NCI-H526 (cell line): ENCODE results near the gene CRYBB2.
"Not testable (repeated sequence)": the region's sequence is repeated elsewhere in the genome, so short reads cannot be mapped to it uniquely, and the experiment has no call there.

Experiments
- DNase-seq, 2 experiments: peaks; one replicate each; lab custom pipeline; 2025; lab: John Stamatoyannopoulos, UW

Gene CRYBB2

GRCh38 chr22:25219211-25219689 lies at the start of gene CRYBB2:
Gene CRYBB2 (plus strand): TSS chr22:25219639. CDS start chr22:25221430, 1,791 bp downstream.
- no peak for DNase-seq

- DNase-seq = no peak
These were observed 48.9 kb upstream of the CRYBB2 start for GRCh38 chr22:25170426-25170980.

GRCh38 chr22:25172153-25172552 lies 47.3 kb upstream of the CRYBB2 start:
- DNase-seq = peak in 1 of 2 experiments; percentile 5

GRCh38 chr22:25174156-25174887 lies 45.1 kb upstream of the CRYBB2 start:
- no peak for DNase-seq

GRCh38 chr22:25174888-25175411 lies 44.5 kb upstream of the CRYBB2 start:
- DNase-seq = no peak

GRCh38 chr22:25176175-25176574 lies 43.3 kb upstream of the CRYBB2 start:
- DNase-seq = no peak

GRCh38 chr22:25176799-25177198 lies 42.6 kb upstream of the CRYBB2 start:
- DNase-seq = no peak

- no peak for DNase-seq
These were observed 42.2 kb upstream of the CRYBB2 start for GRCh38 chr22:25177226-25177625.

GRCh38 chr22:25177895-25178294 lies 41.5 kb upstream of the CRYBB2 start:
- DNase-seq = no peak

- not testable (repeated sequence) for DNase-seq
These were observed 41.1 kb upstream of the CRYBB2 start for GRCh38 chr22:25178348-25178747.

GRCh38 chr22:25178869-25179631 lies 40.4 kb upstream of the CRYBB2 start:
- not testable (repeated sequence) for DNase-seq

- no peak for DNase-seq
These were observed 37.0 kb upstream of the CRYBB2 start for GRCh38 chr22:25182131-25183110.

- no peak for DNase-seq
These were observed 35.4 kb upstream of the CRYBB2 start for GRCh38 chr22:25183949-25184619.

- DNase-seq = no peak
These were observed 33.3 kb upstream of the CRYBB2 start for GRCh38 chr22:25186140-25186539.

GRCh38 chr22:25187469-25187868 lies 32.0 kb upstream of the CRYBB2 start:
- DNase-seq = no peak

GRCh38 chr22:25192406-25192805 lies 27.0 kb upstream of the CRYBB2 start:
- DNase-seq = no peak

GRCh38 chr22:25193130-25193529 lies 26.3 kb upstream of the CRYBB2 start:
- DNase-seq = no peak

- no peak for DNase-seq
These were observed 25.9 kb upstream of the CRYBB2 start for GRCh38 chr22:25193548-25193947.

- DNase-seq = no peak
These were observed 23.1 kb upstream of the CRYBB2 start for GRCh38 chr22:25196326-25196725.

- no peak for DNase-seq
These were observed 22.1 kb upstream of the CRYBB2 start for GRCh38 chr22:25197340-25197739.
